ENCODE results near the gene STX1A. TPM values are rescaled to one million over a fixed set of nuclear protein-coding genes. Genes with fewer than 3 reads are reported as not detected.

The STX1A gene
- total RNA-seq, 2 experiments from 2014 or later: 5.3 to 5.7 TPM

DNA sequence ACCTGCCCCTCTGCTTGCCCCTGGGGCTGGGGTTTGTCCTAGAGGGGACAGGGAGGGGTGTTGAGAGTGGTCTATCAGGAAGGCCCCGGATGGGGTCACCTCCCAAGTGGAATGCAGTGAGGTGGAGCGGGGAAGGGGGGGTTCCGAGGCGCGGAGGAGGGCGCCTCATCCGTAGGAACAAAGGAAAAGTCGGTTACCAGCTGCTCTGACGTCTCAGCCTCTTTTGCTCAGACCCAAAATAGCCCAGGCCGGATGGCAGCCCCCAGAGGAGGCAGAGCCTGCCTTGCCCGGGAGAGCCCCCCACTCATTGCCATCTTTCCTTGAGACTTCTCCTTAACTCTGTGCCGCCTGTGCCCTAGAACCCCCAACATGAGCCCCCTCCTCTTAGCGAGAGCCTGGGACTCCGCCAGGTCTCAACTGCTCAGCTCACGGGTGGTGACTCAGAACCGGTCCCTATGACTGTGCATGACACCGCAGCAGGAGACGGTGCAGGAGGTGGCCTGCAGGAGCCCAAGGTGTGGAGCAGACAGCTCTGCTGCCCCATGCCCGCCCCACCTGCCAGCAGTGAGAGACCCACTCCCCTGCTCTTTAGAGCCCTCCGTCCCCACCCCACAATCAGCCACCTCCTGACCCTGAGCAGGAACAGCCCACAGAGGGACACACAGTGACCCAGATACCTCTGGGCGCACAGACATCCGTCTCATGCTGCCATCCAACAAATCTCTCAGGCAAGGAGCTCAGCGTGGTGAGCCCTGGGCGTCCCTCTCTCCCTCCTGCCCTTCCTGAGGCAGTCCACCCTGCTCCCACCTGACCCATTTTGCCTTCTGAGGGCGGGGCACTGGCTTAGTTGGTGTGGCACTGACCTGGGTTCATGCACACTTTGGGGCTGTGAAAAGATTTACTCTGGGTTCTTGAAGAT is 13.1 kb downstream of the STX1A start:
- no peaks in the 10 kb centered on the region for H3K4me1 ChIP-seq (ENCODE audit: insufficient read depth, low read length, poor library complexity, severe bottlenecking)
- DNase-seq (ENCODE audit: low spot score): no peak
- H3K4me2 ChIP-seq (ENCODE audit: low read length): no peak overlapping the region
- intact Hi-C loops (cut with micrococcal nuclease; ENCODE audit: unreplicated experiment): no loop called here
- H3K79me2 ChIP-seq (ENCODE audit: insufficient read depth, low read depth, low read length): no peaks in the 10 kb centered on the region
- no peaks in the 10 kb centered on the region for H4K20me1 ChIP-seq (ENCODE audit: insufficient read depth, low read length)
- TF ChIP-seq CTCF (conservative IDR thresholded peaks at IDR 0.05; ENCODE audit: low read length): no peak
- TF ChIP-seq EZH2phosphoT487 (IDR thresholded peaks at IDR 0.05; ENCODE audit: borderline replicate concordance, low read depth, low read length): no peak
- ChIA-PET POLR2A (no interaction called here), CTCF (ENCODE audit: unreplicated experiment) (no interaction called here)
- no peak overlapping the region for H2AFZ ChIP-seq (ENCODE audit: low read length)
- BruUV-seq (replicated peaks): no TSS peak
- H3K9me3 ChIP-seq (ENCODE audit: low read length): no peaks in the 10 kb centered on the region
- no peaks in the 10 kb centered on the region for H3K9me2 ChIP-seq (ENCODE audit: insufficient read depth, low read length)
- H3K27ac ChIP-seq (ENCODE audit: low read depth, low read length, poor library complexity, severe bottlenecking): no peak overlapping the region
- no peak overlapping the region for H3K4me3 ChIP-seq (ENCODE audit: low read depth, low read length, poor library complexity, severe bottlenecking)
- H3K36me3 ChIP-seq (ENCODE audit: insufficient read depth, low read length): no peaks in the 10 kb centered on the region

DNA sequence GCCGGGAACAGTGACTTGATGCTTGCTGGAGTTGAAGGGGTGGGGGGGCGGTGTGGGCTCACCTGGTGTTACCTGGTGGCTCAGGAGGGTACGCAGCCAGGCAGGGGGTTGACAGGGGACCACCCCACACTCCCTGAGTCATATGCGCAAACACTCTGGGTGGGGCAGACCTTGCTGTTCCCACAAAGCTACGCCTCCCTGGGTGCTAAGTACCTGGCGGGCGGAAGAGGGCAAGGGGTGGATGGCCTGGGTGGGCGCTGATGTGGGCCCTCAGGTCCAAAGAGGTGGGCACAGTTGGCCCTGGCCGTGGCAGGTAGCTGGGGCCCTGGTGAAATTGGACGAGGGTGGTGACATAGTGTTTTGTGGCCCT is 13.9 kb downstream of the STX1A start:
- Histone ChIP-seq H3K27ac (ENCODE audit: low read depth, low read length, poor library complexity, severe bottlenecking) (no peak overlapping the region), H3K4me1 (ENCODE audit: insufficient read depth, low read length, poor library complexity, severe bottlenecking) (no peaks in the 10 kb centered on the region), H3K79me2 (ENCODE audit: insufficient read depth, low read depth, low read length) (no peaks in the 10 kb centered on the region), H3K9me2 (ENCODE audit: insufficient read depth, low read length) (no peaks in the 10 kb centered on the region), H3K4me2 (ENCODE audit: low read length) (no peak overlapping the region), H3K36me3 (ENCODE audit: insufficient read depth, low read length) (no peaks in the 10 kb centered on the region), H2AFZ (ENCODE audit: low read length) (no peak overlapping the region), H4K20me1 (ENCODE audit: insufficient read depth, low read length) (no peaks in the 10 kb centered on the region), H3K4me3 (ENCODE audit: low read depth, low read length, poor library complexity, severe bottlenecking) (no peak overlapping the region), H3K9me3 (ENCODE audit: low read length) (no peaks in the 10 kb centered on the region)
- intact Hi-C loops (cut with micrococcal nuclease; ENCODE audit: unreplicated experiment): no loop called here
- CTCF ChIA-PET (ENCODE audit: unreplicated experiment): no interaction called here
- POLR2A ChIA-PET: interaction anchor here (0.6 kb wide), 1 partner anchor 757 kb away, joined by 4 read pairs; no protein-coding TSS in a partner anchor
- no peak for TF ChIP-seq EZH2phosphoT487 (IDR thresholded peaks at IDR 0.05; ENCODE audit: borderline replicate concordance, low read depth, low read length)
- TF ChIP-seq CTCF (conservative IDR thresholded peaks at IDR 0.05; ENCODE audit: low read length): no peak
- no TSS peak for BruUV-seq (replicated peaks)
- DNase-seq (ENCODE audit: low spot score): no peak

All from OCI-LY7 (cell line).